Calu3 (cell line): ENCODE data around the gene ACLY. TPM values are rescaled to one million over a fixed set of nuclear protein-coding genes. Genes with fewer than 3 reads are reported as not detected.

ENCODE experiments used
- BruUV-seq: library from RNA; stranded (reverse); fragments of 400-500 nt; replicated peaks from 2 replicates; lab custom pipeline; 2021; lab: Mats Ljungman, UMichigan
- CTCF ChIA-PET: fragments of 300-600 bp; sonication (Branson Sonifier 250); formaldehyde crosslinking; loops from one replicate; lab custom pipeline; 2022; ENCODE audit warnings: antibody characterized with exemption; lab: Charles Lee
- DNase-seq: peaks from one replicate; pipeline ENCODE4 v3.0.0; 2022
- H3K27ac Mint-ChIP-seq: one replicate; pipeline ENCODE4 v1.8.0; 2022; ENCODE audit warnings: mixed read lengths; ENCODE audit not compliant: unreplicated experiment
- H3K27me3 Mint-ChIP-seq: one replicate; pipeline ENCODE4 v1.8.0; 2022; ENCODE audit warnings: mixed read lengths; ENCODE audit not compliant: unreplicated experiment
- H3K36me3 Mint-ChIP-seq: one replicate; pipeline ENCODE4 v1.8.0; 2022; ENCODE audit warnings: mild to moderate bottlenecking, moderate library complexity, mixed read lengths; ENCODE audit not compliant: insufficient read depth, unreplicated experiment
- H3K4me1 Mint-ChIP-seq: one replicate; pipeline ENCODE4 v1.8.0; 2022; ENCODE audit warnings: mild to moderate bottlenecking, low read depth, mixed read lengths; ENCODE audit not compliant: unreplicated experiment
- H3K4me3 Mint-ChIP-seq: one replicate; pipeline ENCODE4 v1.8.0; 2022; ENCODE audit warnings: mild to moderate bottlenecking, low read depth, moderate library complexity, mixed read lengths; ENCODE audit not compliant: unreplicated experiment
- H3K9me3 Mint-ChIP-seq: one replicate; pipeline ENCODE4 v1.8.0; 2022; ENCODE audit warnings: low read depth, mixed read lengths; ENCODE audit not compliant: unreplicated experiment
- CTCF ChIP-seq: fragments of 200-600 bp; IDR thresholded peaks from one replicate; pipeline ENCODE4 v1.8.0; 2022; ENCODE audit warnings: antibody characterized with exemption; ENCODE audit not compliant: unreplicated experiment
- intact Hi-C: fragments of 100-400 bp; cut with micrococcal nuclease; formaldehyde crosslinking; loops from one replicate; pipeline ENCODE4 v1.10.0; 2022; ENCODE audit not compliant: unreplicated experiment
- total RNA-seq: library from RNA; stranded (reverse); gene quantifications from 2 replicates; pipeline ENCODE4 v1.2.3, GENCODE V29; 2022

Gene ACLY
- total RNA-seq, 1 experiment from 2014 or later, result 265 TPM

GRCh38 chr17:41901646-41902045 is 17.1 kb downstream of the ACLY start:
- H3K36me3 Mint-ChIP-seq, result peaks cover 87% of the 10 kb centered on the region
- no peak overlapping the region for H3K27ac Mint-ChIP-seq
- H3K4me1 Mint-ChIP-seq, result peaks cover 12% of the 10 kb centered on the region
- CTCF ChIA-PET, result interaction anchor here (0.6 kb wide), 1 partner anchor 11 kb away, joined by 4 read pairs; no protein-coding TSS in a partner anchor
- BruUV-seq, result no TSS peak
- TF ChIP-seq CTCF, result no peak
- H3K9me3 Mint-ChIP-seq, result no peaks in the 10 kb centered on the region
- H3K27me3 Mint-ChIP-seq, result no peaks in the 10 kb centered on the region
- DNase-seq, result no peak
- no peak overlapping the region for H3K4me3 Mint-ChIP-seq
- intact Hi-C loops, result no loop called here

- CTCF ChIA-PET, result interaction anchor here (1.5 kb wide), 1 partner anchor 11 kb away, joined by 3 read pairs; no protein-coding TSS in a partner anchor
- no peaks in the 10 kb centered on the region for H3K27me3 Mint-ChIP-seq
- H3K36me3 Mint-ChIP-seq, result peaks cover 98% of the 10 kb centered on the region
- no peak overlapping the region for H3K4me3 Mint-ChIP-seq
- H3K27ac Mint-ChIP-seq, result no peak overlapping the region
- DNase-seq, result no peak
- TF ChIP-seq CTCF, result no peak
- BruUV-seq, result no TSS peak
- no peaks in the 10 kb centered on the region for H3K9me3 Mint-ChIP-seq
- H3K4me1 Mint-ChIP-seq, result peaks cover 25% of the 10 kb centered on the region
- intact Hi-C loops, result no loop called here
Measured at GRCh38 chr17:41896726-41897125, 22.0 kb downstream of the ACLY start.

- no peaks in the 10 kb centered on the region for H3K9me3 Mint-ChIP-seq
- no peak overlapping the region for H3K4me3 Mint-ChIP-seq
- intact Hi-C loops, result no loop called here
- peak overlapping the region; percentile 27 for H3K27ac Mint-ChIP-seq
- peaks cover 94% of the 10 kb centered on the region for H3K36me3 Mint-ChIP-seq
- H3K4me1 Mint-ChIP-seq, result peaks cover 19% of the 10 kb centered on the region
- no peaks in the 10 kb centered on the region for H3K27me3 Mint-ChIP-seq
- CTCF ChIA-PET, result interaction anchor here (0.9 to 1.5 kb wide), 3 partner anchors 12 to 63 kb away, joined by 3 to 4 read pairs (median 3); no protein-coding TSS in a partner anchor
- BruUV-seq, result no TSS peak
- TF ChIP-seq CTCF, result no peak
- no peak for DNase-seq
Measured at GRCh38 chr17:41895617-41896016, 23.1 kb downstream of the ACLY start.

- no TSS peak for BruUV-seq
- no peak for TF ChIP-seq CTCF
- CTCF ChIA-PET, result interaction anchor here (0.7 to 1.4 kb wide), 3 partner anchors 13 to 1331 kb away, joined by 3 to 5 read pairs (median 3); no protein-coding TSS in a partner anchor
- no peak overlapping the region for H3K4me3 Mint-ChIP-seq
- H3K4me1 Mint-ChIP-seq, result peaks cover 19% of the 10 kb centered on the region
- H3K27ac Mint-ChIP-seq, result no peak overlapping the region
- DNase-seq, result no peak
- no peaks in the 10 kb centered on the region for H3K9me3 Mint-ChIP-seq
- intact Hi-C loops, result no loop called here
- H3K36me3 Mint-ChIP-seq, result peaks cover 92% of the 10 kb centered on the region
- no peaks in the 10 kb centered on the region for H3K27me3 Mint-ChIP-seq
Measured at GRCh38 chr17:41894791-41895331, 23.9 kb downstream of the ACLY start.
